K562 (cell line): Measurements from ENCODE around the gene HOXA13. TPM values are rescaled to one million over a fixed set of nuclear protein-coding genes. Genes with fewer than 3 reads are reported as not detected.

ENCODE experiments used
- BCOR ChIP-seq: fragments of 450-650 bp; IDR thresholded peaks from 2 replicates; pipeline ENCODE4 v1.6.1; 2016
- CREBBP ChIP-seq: IDR thresholded peaks from one replicate; pipeline ENCODE4 v1.6.1; 2012; ENCODE audit warnings: low read depth, mild to moderate bottlenecking, control low read depth, inconsistent platforms, low read length
- FOSL1 ChIP-seq: fragments of 200-800 bp; sonication (Bioruptor generic); conservative IDR thresholded peaks from 2 replicates; pipeline ENCODE4 v1.6.1; 2016; ENCODE audit warnings: missing genetic modification characterization, missing compliant biosample characterization
- GTF2E2 ChIP-seq: fragments of 200-800 bp; sonication (Bioruptor generic); IDR thresholded peaks from 2 replicates; pipeline ENCODE4 v1.6.1; 2016; ENCODE audit warnings: missing genetic modification characterization, missing compliant biosample characterization
- HDAC3 ChIP-seq: fragments of 450-650 bp; IDR thresholded peaks from 2 replicates; pipeline ENCODE4 v1.6.1; 2018; ENCODE audit warnings: borderline replicate concordance, mild to moderate bottlenecking, moderate library complexity; ENCODE audit not compliant: partially characterized antibody
- NR1H2 ChIP-seq: sonication (generic); formaldehyde crosslinking; IDR thresholded peaks from 2 replicates; pipeline ENCODE4 v1.4.0; 2020; ENCODE audit warnings: mild to moderate bottlenecking, missing genetic modification reagents
- SNAPC5 ChIP-seq: fragments of 250-450 bp; sonication (Bioruptor Pico); IDR thresholded peaks from 2 replicates; pipeline ENCODE4 v1.8.0; 2021; ENCODE audit warnings: moderate library complexity, mild to moderate bottlenecking, inconsistent platforms
- STAG1 ChIP-seq: sonication (generic); formaldehyde crosslinking; IDR thresholded peaks from 2 replicates; pipeline ENCODE4 v1.5.0; 2020; ENCODE audit warnings: missing genetic modification reagents, borderline replicate concordance
- TFE3 ChIP-seq: fragments of 450-650 bp; formaldehyde crosslinking; IDR thresholded peaks from 2 replicates; pipeline ENCODE4 v1.4.0; 2020; ENCODE audit warnings: mild to moderate bottlenecking, mixed read lengths
- ZBTB7A ChIP-seq: IDR thresholded peaks from 2 replicates; pipeline ENCODE4 v1.6.1; 2011; ENCODE audit warnings: low read depth, mild to moderate bottlenecking, low read length, moderate library complexity, borderline replicate concordance; ENCODE audit not compliant: control insufficient read depth
- ZNF280B ChIP-seq: fragments of 250-450 bp; sonication (Bioruptor Pico); IDR thresholded peaks from 2 replicates; pipeline ENCODE4 v1.5.1; 2021; ENCODE audit warnings: mild to moderate bottlenecking
- ZNF592 ChIP-seq: fragments of 450-650 bp; IDR thresholded peaks from 2 replicates; pipeline ENCODE4 v1.6.1; 2017; ENCODE audit warnings: antibody characterized with exemption, mild to moderate bottlenecking
- polyA plus RNA-seq, 8 experiments: library from polyadenylated mRNA; depleted of rRNA in 4 of 8; stranded (reverse) in 5 of 8; unstranded in 3 of 8; fragments of >200 nt; fragmentation: Nextera tagmentation in 2 of 8; fragmentation: Illumina TruSeq in 1 of 8; extraction: Ambion mirVana in 2 of 8; extraction: Trizol in 1 of 8; gene quantifications; 2 replicates each; pipeline versions ENCODE4 v1.2.1 to v1.2.3, GENCODE V29; 2011 to 2014; ENCODE audit warnings: inconsistent platforms in 1 of 8, missing spikeins in 1 of 8
- total RNA-seq, 7 experiments: library from RNA; depleted of rRNA in 6 of 7; stranded (reverse); fragments of >200 nt in 6 of 7; fragmentation: Illumina TruSeq in 2 of 7; extraction: Trizol in 2 of 7; gene quantifications; 2 replicates each; pipeline versions ENCODE4 v1.2.1 to v1.2.3, GENCODE V29; 2011 to 2021; ENCODE audit warnings: low replicate concordance in 1 of 7
- TF ChIP-seq, protein P1 (sequence below): IDR thresholded peaks from 2 replicates; pipeline ENCODE4 v1.6.1; 2011; ENCODE audit warnings: borderline replicate concordance, low read depth, mild to moderate bottlenecking, moderate library complexity, low read length; ENCODE audit not compliant: insufficient read depth, poor library complexity, severe bottlenecking

HOXA13 gene
- total and polyA plus RNA-seq, 9 of the 15 experiments (the other 6 are each of a cell fraction or from before 2014, with no cell fraction given): not detected

- TF ChIP-seq ZNF592 (no peak), HDAC3 (no peak), SNAPC5 (no peak), ZNF280B (CRISPR knock-in tag) (no peak), TFE3 (CRISPR knock-in tag) (no peak), FOSL1 (tag) (no peak), STAG1 (CRISPR knock-in tag) (no peak), CREBBP (no peak), ZBTB7A (no peak), NR1H2 (CRISPR knock-in tag) (no peak), BCOR (no peak), GTF2E2 (tag) (no peak)
- TF ChIP-seq, protein P1, sequence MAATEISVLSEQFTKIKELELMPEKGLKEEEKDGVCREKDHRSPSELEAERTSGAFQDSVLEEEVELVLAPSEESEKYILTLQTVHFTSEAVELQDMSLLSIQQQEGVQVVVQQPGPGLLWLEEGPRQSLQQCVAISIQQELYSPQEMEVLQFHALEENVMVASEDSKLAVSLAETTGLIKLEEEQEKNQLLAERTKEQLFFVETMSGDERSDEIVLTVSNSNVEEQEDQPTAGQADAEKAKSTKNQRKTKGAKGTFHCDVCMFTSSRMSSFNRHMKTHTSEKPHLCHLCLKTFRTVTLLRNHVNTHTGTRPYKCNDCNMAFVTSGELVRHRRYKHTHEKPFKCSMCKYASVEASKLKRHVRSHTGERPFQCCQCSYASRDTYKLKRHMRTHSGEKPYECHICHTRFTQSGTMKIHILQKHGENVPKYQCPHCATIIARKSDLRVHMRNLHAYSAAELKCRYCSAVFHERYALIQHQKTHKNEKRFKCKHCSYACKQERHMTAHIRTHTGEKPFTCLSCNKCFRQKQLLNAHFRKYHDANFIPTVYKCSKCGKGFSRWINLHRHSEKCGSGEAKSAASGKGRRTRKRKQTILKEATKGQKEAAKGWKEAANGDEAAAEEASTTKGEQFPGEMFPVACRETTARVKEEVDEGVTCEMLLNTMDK: no peak
Measured at GRCh38 chr7:27145914-27146412, 53.9 kb downstream of the HOXA13 start (continued).
